ENCODE results near the gene XRCC3. TPM values are rescaled to one million over a fixed set of nuclear protein-coding genes. Genes with fewer than 3 reads are reported as not detected.

Gene XRCC3
- total RNA-seq, 4 donors from 2014 or later: 11.6 to 42.9 (median 16.2) TPM

DNA sequence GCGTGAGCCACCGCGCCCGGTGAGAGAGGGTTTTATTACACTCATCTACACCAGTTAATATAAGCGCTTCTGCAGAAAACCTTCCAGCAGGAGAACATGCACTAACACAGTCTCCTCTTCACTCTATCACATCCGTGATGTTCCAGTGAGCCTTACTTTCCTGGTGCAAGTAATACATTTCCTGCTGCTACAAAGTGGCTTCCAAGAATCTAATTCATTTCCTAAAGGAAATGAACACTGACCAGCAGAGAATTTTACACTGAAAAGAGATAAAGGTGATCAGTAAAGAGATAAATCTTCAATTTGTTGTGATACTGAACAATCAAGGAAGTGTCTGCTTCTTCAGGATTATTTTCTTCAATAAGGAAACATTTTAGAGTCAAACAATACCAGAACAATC is 39.8 kb upstream of the XRCC3 start:
- Histone ChIP-seq H3K36me3 (peaks cover 0 to 16% (median 0%) of the 10 kb centered on the region in 3 donors), H3K27me3 (no peaks in the 10 kb centered on the region), H3K4me3 (no peak overlapping the region), H3K9me3 (no peaks in the 10 kb centered on the region), H3K27ac (no peak overlapping the region), H3K4me1 (no peaks in the 10 kb centered on the region)
- no peak for DNase-seq
- TF ChIP-seq POLR2A (IDR thresholded peaks at IDR 0.05) (no peak), CTCF (IDR thresholded peaks at IDR 0.05) (no peak)

- H3K4me3 ChIP-seq: no peak overlapping the region
- H3K27me3 ChIP-seq: no peaks in the 10 kb centered on the region
- H3K4me1 ChIP-seq: no peaks in the 10 kb centered on the region
- H3K36me3 ChIP-seq: peaks cover 0 to 16% (median 0%) of the 10 kb centered on the region in 3 donors
- DNase-seq: no peak
- H3K27ac ChIP-seq: no peak overlapping the region
- TF ChIP-seq POLR2A (IDR thresholded peaks at IDR 0.05): no peak
- H3K9me3 ChIP-seq: no peaks in the 10 kb centered on the region
Observed at GRCh38 chr14:103753774-103754173, 38.5 kb upstream of the XRCC3 start.

GRCh38 chr14:103749860-103750259 is 34.6 kb upstream of the XRCC3 start:
- Histone ChIP-seq H3K27ac (no peak overlapping the region), H3K4me1 (no peaks in the 10 kb centered on the region), H3K9me3 (no peaks in the 10 kb centered on the region), H3K36me3 (peaks cover 0 to 32% (median 0%) of the 10 kb centered on the region in 3 donors), H3K27me3 (no peaks in the 10 kb centered on the region), H3K4me3 (no peak overlapping the region)
- no peak for DNase-seq
- no peak for TF ChIP-seq POLR2A (IDR thresholded peaks at IDR 0.05)
- peak in 2 of 6 experiments; percentile 39 to 57 for TF ChIP-seq CTCF (IDR thresholded peaks at IDR 0.05)

DNA sequence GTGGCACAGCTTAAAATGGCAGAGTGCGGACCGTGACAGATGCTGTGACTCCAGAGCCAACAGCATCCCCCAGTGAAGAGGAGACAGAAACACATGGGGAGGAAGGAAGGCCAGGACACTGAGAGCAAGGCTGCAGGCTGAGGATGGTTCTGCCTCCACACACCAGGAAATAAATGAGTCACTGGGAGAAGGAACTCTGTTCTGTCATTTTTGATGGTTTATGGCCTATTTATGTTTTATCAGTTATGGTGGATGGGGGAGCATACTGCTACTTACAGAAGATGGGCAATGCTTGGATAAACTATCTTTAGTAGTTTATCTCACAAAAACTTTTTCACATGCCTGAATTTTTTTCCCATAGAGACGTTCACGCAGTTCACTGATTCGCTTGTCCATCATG is 34.2 kb upstream of the XRCC3 start:
- TF ChIP-seq CTCF (IDR thresholded peaks at IDR 0.05): no peak
- DNase-seq: no peak
- no peaks in the 10 kb centered on the region for H3K9me3 ChIP-seq
- H3K4me1 ChIP-seq: no peaks in the 10 kb centered on the region
- no peak overlapping the region for H3K4me3 ChIP-seq
- no peaks in the 10 kb centered on the region for H3K27me3 ChIP-seq
- H3K36me3 ChIP-seq: peaks cover 0 to 32% (median 0%) of the 10 kb centered on the region in 3 donors
- no peak overlapping the region for H3K27ac ChIP-seq

DNA sequence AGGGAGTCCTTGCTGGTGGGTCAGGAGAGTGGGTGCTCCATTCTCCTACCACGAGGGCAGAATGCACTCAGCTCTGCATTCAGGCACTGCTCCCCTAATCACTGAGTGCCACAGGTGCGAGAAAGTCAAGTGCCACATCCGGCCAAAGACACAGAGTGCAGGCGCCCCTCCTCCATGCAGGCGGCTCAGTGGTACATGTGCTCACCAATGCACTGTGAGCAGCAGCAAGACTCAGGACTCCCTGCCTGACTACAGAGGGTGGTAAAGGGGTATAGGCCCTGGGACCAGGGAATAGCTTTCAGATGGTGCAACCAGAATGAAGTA is 33.2 kb upstream of the XRCC3 start:
- no peaks in the 10 kb centered on the region for H3K27me3 ChIP-seq
- H3K4me1 ChIP-seq: no peaks in the 10 kb centered on the region
- H3K4me3 ChIP-seq: no peak overlapping the region
- DNase-seq: peak in 1 of 3 donors; percentile 44
- H3K9me3 ChIP-seq: no peaks in the 10 kb centered on the region
- no peak overlapping the region for H3K27ac ChIP-seq
- TF ChIP-seq POLR2A (IDR thresholded peaks at IDR 0.05) (no peak), CTCF (IDR thresholded peaks at IDR 0.05) (no peak)
- peaks cover 0 to 32% (median 0%) of the 10 kb centered on the region in 3 donors for H3K36me3 ChIP-seq

DNA sequence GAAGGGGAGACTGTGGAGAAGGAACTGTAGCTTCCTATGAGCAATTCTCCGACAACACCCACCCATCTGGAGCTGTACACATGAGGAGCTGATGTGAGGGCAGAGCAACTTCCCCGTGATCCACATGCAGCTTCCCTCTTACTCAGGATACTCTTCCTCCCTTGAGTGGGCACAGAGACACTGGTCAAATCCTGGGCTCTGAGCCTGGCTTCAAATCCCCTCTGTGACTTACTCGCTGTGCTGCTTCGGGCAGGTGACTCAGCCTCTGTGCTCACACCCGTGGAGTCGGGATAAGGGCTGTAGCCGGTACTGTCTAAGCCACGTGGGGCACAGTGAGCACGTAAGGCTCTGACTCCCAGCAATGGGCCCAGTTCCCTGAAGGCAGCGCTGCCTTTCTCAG is 31.4 kb upstream of the XRCC3 start:
- Histone ChIP-seq H3K27me3 (no peaks in the 10 kb centered on the region), H3K27ac (no peak overlapping the region), H3K4me1 (no peaks in the 10 kb centered on the region), H3K4me3 (no peak overlapping the region), H3K9me3 (no peaks in the 10 kb centered on the region), H3K36me3 (peaks cover 0 to 35% (median 0%) of the 10 kb centered on the region in 3 donors)
- TF ChIP-seq POLR2A (IDR thresholded peaks at IDR 0.05) (no peak), CTCF (IDR thresholded peaks at IDR 0.05) (no peak)
- peak in 1 of 3 donors; percentile 38 for DNase-seq
